DMS53 treated with DMSO at 0.1 percent for 48 hours (cell line): ENCODE measurements around the gene ANXA3.
"Not testable (repeated sequence)": the region's sequence is repeated elsewhere in the genome, so short reads cannot be mapped to it uniquely, and the experiment has no call there.

Experiments used
- DNase-seq: peaks from one replicate; lab custom pipeline; 2025; ENCODE audit not compliant: unreplicated experiment; lab: John Stamatoyannopoulos, UW

The ANXA3 gene

DNA sequence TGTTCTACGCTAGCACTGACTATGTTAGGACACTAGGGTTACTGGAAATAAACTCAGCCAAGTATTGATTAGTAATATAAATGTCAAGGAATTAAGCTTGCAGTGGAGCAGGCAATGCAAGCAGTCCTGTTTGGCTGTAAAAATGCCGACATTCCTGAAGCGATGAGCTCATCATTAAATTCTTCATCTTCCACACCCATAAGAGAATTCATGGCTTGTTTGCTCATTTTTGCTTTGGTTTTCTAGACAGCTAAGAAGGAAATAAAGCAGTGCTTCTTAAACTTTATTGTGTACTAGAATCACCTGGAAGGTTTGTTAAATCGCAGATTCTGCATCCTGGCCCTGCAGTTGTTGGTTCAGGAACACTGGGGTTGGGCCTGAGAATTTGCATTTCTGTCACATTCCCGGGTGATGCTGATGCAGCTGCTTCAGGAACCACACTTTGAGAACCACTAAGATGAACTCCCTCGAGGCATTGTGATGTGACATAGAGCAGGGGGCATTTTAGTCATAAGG is 17.8 kb downstream of the ANXA3 start:
- DNase-seq: no peak

DNA sequence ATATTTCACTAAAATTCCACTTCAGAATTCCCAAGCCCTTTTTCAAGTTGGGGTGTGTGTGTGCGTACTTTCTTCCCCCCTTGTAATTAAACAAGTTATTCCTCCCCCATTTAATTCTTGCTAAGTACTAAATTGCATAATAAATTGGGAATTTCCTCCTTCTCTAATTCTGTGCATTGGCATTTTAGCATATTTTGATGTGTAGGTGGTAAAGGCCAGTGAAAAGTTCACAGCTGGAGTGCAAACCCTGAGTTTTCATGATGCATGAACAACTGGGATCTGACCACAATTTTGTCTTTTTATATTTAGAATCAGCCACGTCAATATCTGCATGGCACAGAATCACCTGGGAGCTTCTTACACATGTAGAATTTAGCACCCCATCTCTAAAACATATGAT is 18.5 kb downstream of the ANXA3 start:
- DNase-seq: no peak

DNA sequence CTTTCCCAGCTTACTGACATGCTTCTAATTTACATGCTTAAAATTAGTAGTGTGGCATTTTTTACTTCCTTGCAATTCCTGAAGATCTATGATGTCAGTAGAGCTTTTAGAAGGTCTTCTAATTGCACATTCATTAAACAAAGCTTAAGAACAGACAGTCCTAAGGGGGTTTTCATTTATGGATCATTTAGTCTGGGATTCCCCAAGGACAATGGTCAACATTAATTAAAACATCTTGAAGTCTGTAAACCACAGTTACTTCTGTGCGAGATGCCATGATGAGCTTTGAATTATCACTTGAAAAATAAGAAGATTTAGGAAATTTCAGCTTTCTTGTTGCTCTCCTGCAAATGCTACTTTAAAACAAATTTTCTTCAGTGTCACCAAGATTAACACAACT is 20.2 kb downstream of the ANXA3 start:
- DNase-seq: no peak

DNA sequence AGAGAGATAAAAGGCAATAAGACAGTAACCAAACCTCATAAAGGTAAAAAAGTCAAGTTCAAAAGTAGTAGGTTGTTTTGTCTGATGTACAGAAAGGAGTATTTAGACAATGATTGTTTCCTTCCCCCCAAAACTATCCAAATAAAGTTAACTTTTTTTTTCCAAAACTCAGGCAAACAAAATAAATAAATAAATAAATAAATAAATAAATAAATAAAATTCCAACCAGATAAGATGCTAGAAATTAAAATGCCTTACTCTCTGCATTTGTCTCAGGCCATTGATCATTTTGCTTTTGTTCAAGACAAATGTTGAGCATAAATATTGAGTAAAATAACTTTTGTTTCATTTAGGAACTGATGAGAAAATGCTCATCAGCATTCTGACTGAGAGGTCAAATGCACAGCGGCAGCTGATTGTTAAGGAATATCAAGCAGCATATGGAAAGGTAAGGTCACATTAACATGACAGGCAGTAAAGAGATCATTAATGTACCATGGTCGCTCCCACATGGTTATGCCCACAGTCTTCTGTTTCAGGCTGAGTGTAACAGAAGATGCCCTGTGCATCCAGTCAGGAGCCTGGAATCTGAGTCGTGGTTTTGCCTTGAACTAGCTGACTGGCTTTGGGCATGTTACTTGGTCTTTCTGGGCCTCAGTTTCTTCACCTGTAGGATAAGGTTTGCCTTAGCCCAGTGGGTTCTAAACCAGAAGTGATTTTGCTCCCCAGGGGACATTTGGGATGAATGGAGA is 27.3 kb downstream of the ANXA3 start:
- no peak for DNase-seq

DNA sequence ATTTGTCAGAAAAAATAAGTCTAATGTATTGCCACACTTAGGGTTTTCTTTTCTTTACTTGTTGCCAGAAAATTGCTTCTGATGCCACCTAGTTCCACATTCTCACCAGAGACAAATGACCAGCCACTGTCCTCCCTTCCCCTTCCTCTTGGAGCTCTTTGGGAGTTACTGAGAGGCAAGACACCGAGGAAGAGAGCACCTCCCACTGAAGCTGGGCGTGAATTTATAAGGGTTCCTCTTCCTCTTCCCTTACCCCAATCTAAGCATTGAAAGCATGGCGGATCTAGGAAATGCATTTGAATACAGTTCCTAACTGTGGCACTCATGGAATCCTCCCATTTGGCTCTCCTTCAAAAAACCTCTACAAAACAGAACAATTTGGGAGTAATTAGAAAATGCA is 30.0 kb downstream of the ANXA3 start:
- DNase-seq: no peak

DNA sequence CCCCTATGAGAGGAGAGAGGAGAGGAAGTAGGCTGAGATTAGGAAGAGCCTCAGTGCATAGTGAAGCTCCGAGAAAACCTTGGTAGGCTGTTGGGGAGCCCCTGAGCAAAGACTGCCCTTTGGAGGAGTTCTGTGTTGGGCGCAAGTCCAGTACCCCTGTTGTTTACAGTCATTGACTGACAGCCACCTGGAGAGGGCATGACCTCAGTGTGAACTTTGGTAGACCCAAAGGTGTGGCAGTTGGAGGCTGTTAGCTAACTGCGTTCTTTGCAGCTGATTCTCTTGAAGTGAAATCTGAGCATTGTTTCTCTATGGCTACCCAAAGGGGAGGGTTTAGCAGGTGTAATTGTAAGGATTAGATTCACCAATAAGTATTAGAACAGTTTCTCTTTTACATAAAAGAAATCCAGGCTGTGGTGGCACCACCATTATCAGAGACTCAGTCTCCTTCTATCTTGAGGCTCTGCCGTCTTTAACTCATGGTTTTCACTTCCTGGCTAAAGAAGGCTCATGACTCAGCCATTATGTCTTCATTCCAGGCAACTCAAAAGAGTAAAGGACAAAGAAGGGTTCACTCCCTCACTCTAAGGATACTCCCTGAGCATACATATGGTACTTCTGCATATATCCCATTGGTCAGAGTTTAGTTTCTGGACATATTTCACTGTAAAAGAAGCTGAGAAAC is 33.4 kb downstream of the ANXA3 start:
- DNase-seq: no peak

DNA sequence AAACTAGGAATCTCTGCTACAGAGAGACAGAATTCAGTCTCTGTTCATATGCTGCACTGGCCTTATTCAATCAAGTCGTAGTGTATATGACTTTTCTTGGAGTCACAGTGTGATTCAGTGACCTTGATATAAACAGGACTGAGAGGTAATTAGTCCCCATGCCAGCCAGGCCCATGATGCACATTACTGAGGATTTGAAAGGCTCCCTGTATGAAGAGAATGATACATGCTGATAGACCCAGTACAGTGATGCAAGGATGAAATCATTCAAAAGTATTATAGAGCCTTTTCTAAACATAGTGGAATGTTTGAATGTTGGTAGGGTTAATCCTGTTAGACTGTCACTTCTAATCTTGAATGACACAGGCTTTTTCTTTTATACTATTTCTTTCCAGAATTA is 34.1 kb downstream of the ANXA3 start:
- no peak for DNase-seq

DNA sequence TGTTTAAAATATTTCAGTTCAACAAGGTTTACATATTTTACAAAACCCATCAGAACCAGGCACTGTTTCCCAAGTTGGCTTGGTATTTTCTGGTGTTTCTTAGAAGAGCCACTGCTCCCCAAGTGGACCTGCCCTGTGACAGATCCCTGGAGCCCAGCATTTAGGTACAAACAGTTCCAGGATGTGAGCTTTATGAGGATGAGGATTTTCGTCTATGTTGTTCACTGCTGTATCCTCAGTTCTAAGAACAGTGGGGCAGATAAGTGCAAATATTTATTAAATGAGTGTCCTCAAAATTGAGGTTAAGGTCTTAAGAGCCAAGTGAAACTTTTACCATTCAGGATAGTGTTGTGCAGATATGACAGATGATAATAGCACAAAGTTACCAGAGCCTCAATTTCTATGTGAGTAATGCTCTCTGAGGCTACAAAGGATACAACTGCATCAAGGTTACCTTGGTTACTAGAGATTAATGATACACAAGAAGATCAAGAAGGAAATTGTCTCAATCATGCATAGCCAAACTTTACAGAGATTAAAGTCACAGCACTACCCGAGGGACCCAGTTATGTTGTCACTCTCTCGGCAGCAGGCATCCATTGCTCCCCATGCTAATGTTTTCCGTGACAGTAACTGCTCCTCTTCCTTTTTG is 37.5 kb downstream of the ANXA3 start:
- DNase-seq: no peak

DNA sequence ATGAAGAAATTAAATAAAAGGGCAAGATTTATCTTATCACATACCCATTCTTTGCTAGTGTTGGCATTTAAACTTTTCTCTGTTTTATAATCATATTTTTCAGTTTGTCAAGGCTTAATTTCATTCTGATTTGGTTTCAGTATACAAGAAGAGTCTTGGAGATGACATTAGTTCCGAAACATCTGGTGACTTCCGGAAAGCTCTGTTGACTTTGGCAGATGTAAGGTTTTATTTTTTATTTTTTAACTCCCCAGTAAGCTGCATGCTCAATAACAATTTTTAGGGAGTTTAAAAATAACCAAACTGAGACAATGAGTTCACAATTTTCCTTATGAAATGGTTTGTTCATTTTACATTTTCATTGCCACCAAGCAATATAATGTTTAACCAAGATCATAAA is 39.8 kb downstream of the ANXA3 start:
- no peak for DNase-seq

DNA sequence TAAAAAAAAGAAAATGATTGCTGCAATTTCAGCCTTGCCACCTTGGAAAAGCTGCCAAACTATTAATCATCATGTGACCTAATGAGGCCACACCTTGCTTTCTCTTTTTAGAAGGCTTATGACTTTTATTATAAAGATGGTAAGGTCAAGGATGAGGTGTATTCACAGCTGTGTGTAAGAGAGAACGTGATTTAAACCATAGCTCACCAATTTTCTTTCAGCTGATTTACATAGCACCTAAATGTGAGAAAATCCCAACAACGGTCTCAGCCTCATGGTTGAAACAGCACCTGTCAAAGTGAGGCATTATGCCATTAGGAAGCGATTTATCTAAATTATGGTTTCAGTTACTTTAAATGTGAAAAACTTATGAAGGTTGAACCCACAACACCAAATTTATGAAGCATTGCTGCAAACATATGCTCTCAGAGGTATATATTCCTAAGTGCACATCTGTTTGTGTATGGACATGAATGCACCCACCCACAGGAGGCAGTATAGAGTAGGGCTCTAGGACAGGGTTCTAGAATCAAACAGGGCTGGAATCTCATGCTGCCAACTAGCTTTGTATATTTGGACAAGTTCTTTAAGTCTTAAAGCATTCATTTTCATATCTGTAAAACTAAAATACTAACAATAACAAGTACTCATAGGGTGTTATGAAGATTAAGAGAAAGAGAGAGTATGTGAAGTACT is 40.7 kb downstream of the ANXA3 start:
- no peak for DNase-seq

DNA sequence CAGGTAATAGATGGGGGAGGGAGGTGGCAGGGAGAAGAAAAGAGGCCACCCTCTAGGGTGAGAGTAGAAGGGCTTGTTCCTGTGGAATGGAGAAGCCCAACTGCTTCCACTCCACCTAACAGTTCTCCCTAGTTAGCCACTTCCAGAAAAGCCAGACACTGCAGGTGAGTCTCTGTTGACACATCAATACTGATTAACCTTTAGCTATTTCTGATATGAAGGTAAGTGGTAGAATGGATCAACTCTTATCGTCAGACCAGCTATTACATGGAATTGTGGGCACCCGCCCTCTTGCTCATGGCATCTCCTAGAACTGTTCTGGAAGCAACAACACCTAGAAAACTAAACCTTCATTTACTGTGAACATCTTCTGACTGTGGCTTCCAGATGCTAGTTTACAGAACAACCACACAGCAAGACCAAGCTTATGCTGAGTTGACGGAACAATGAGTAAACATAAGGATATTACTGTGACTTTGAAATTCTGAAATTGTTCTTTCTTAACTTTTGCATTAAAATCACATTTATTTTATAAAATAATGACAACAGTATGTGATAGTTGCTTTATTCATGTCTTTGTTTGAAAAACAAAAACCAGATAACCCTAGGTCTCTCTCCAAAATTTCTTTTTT is 44.7 kb downstream of the ANXA3 start:
- DNase-seq: no peak

DNA sequence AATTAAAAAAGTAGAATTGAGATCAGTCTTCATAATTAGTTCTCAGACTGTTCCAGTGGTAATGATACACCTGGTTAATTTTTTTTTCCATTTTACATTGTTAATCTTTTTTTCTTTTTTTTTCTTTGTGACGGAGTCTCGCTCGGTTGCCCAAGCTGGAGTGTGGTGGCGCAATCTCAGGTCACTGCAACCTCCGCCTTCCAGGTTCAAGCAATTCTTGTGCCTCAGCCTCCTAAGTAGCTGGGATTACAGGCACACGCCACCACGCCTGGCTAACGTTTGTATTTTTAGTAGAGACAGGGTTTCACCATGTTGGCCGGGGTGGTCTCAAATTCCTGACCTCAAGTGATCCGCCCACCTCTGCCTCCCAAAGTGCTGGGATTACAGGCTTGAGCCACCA is 46.9 kb downstream of the ANXA3 start:
- not testable (repeated sequence) for DNase-seq

DNA sequence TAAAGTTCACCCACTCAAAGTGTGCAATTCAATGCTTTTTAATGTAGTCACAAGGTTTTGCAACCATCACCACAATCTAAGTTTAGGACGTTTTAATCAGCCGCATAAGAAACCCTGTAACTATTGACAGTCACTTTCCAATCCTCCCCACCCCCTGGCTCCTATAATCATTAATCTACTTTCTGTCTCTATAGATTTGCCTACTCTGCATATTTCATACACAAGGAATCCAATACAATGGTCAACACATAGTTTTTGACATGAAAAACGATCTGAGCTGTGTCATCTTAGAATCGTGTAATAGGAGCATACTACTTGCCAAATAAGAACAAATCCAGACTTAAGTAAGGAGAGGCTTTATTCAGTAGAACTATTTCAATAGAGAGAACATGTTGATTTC is 47.6 kb downstream of the ANXA3 start:
- no peak for DNase-seq

DNA sequence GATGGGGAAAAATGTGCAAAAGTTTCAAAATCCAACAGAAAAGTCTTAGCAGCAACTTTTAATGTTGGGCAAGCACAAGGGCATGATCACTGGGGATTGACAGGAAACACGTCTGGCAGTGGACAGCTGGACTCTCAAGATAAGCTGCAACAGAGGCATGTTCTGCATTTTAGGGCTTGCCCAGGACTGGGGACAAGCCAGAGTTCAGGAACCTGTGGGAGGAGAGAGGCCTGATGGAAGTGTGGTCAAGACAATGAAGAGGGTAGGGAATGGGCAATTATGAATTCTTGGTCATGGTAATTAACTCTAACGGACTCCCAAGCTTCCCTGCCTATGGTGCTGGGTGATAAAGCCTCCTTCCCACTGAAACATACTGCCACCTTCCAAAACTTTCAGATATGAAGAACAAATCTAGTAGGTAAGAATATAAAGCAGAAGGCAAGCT is 48.4 kb downstream of the ANXA3 start:
- DNase-seq: no peak

DNA sequence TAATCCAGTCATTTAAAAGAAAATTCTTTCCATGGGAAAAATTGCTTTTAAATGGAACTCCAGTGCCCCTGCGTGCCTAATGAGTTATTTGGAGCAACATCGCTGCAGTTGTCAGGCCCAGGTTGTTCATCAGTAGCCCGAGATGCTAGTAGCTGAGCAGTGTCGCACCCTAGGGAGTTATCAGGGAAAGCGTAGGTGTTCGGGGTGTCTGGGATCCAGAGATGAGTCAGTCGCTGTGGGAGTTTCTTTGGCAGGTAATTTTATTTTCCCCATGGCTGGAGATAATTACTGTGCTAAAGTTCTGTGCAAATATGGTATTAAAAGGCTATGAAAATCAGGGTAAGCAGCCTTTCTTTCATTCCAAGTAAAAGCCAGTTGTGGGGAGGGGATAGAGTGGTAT is 49.4 kb downstream of the ANXA3 start:
- DNase-seq: no peak

DNA sequence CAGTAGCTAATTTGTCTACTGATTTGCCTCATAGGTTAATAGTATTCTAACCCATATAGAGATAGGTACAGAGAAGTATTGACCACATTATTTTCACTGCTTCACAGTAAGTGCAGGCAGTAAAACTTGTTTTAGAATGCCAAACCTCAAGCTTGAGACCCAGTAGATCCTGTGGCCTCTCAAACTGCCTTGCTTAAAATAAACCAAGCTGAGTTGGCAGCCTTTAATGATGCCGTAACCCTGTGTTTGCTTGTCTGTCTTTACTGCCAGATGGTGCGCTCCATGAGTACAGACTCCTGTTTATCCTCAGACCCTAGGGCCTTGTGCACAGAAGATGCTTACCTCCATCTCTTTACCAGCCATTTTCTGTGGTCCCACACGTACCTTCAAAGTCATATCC is 50.8 kb downstream of the ANXA3 start:
- no peak for DNase-seq

DNA sequence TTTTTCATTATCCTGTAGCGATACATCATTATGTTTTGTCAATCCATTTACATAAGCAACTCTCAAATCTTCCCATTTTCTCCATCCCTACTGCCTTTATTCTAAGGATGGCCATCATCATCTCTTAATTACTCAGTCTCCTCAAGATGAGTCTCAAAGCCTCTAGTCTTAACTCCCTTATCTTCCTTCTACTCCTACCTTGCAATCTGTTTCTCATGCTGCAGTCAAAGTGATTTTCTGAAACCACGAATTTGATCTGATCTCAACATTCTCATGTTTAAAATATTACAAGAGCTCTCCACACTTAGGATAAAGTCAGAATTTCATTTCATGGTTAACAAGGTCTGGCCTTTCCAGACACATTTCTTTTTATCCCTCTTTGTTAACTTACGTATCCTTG is 51.8 kb downstream of the ANXA3 start:
- DNase-seq: no peak

DNA sequence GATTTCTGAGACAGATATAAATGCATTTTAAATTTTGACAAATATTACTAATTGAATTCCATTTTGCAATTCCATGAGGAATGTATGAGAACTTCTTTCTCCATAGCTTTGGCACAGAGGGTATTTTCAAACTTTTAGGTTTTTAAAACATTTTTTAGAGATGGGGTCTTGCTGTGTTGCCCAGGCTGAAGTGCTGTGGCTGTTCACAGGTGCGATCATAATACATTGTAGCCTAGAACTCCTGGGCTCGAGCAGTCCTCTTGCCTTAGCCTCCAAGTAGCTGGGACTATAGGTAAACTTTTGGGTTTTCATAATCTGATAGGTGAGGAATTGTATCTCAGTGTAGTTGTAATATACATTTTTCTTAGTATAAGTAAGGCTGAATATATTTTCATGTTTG is 53.4 kb downstream of the ANXA3 start:
- DNase-seq: no peak

DNA sequence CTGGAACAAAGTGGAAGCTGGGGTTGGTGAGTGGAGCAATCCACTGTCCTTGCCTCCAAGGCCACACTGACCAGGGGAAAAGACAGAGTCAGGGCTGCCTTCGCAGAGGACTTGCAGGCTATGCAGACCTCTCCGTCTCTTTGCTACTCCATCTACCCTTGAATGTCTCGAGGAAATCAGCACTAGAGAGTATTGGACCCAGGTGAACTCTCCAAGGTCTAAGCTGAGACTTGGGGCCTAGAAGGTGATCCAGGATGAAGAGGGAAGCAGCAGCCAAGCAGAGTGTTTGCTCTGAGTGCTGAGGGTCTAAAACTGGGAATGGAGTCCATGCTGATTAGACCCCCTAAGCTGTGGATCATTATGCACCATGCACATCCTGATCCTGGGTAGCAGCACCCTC is 54.5 kb downstream of the ANXA3 start:
- DNase-seq: no peak

DNA sequence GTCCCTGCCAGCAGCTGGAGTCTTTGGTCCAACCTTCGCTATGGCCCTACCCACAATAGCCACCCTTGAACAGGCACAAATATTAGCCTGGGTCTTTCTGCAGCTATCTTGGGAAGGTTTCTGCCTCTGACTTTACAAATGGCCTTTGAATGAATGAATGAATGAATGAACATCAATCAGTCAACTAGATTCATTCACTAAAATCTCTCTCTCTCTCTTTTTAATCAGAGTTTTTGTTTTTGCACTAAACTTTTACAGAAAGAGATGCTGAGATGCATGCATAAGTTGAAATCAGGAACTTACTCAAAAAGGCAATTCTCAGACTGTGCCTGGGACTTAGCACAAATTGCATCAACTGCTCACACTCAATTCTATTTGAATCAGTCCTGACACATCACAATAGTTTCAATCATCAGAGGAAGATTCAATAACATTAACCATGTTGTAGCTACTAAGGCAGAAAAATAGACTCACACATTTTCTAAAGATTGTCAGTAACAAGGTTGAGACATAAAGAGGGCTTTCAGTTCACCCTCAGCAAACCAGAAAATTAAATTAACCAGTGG is 55.0 kb downstream of the ANXA3 start:
- DNase-seq: no peak

DNA sequence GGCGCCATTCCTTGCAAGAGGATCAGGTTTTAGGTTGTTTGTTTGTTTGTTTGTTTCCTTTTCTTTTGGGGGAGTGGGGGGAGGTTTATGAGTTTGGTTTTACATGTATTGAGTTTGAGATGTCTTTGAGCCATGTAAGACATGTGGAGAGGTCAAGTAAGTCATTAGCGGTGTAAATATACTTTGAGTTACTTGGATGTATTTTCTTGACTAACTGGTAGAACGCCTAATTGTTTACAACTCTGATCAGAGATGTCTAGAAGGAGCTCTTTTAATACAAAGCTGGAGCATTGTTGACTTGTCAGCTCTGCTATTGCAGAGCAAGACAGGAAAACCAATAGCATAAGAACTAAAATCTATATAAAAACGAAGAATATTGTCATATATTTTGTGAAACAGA is 57.1 kb downstream of the ANXA3 start:
- DNase-seq: no peak
